ENCODE data around the gene ABCC2. TPM values are rescaled to one million over a fixed set of nuclear protein-coding genes. Genes with fewer than 3 reads are reported as not detected.

Gene ABCC2
- polyA plus RNA-seq, 1 donor from 2014 or later = 2.0 TPM

DNA sequence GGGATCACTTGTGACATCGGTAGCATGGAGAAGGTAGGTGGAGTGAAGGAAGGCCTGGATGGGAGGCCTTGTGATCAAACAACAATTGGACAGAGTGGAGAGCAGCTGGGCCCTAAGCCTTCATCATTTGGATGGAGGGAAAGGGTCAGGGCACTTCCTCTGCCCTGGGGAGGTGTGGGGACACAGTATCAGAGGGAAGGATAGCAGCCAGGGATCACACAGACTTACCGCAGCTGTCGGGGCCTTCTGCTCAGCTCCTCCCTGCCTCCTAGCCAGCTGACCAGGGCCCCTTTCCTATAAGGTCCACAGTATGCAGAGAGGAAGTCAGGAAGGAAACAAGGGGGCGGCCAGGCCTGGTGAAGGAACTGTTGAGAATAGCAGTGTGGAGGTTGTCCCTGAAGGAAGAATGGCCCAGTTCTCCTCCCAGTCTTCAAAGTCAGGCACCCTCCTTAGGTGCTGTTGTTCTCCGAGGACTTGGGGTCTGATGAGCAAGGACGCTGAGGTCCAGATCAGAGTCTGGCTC, 62.1 kb downstream of the ABCC2 start:
- Histone ChIP-seq H3K36me3 (ENCODE audit: insufficient read depth, low read length) (no peaks in the 10 kb centered on the region), H2AFZ (ENCODE audit: low read depth, low read length) (no peak overlapping the region), H3K9ac (ENCODE audit: low read length) (no peak overlapping the region), H3K4me2 (ENCODE audit: low read length) (no peak overlapping the region), H3K9me3 (ENCODE audit: low read length) (no peaks in the 10 kb centered on the region), H3F3A (ENCODE audit: insufficient read depth, low read length, poor library complexity, severe bottlenecking) (no peaks in the 10 kb centered on the region), H3K27me3 (ENCODE audit: insufficient read depth, low read depth, low read length) (no peaks in the 10 kb centered on the region), H3K27ac (ENCODE audit: low read length) (no peak overlapping the region), H3K9me2 (ENCODE audit: insufficient read depth, low read length) (no peaks in the 10 kb centered on the region), H3K4me3 (ENCODE audit: low read length) (no peak overlapping the region), H3K79me2 (replicated peaks; ENCODE audit: insufficient read depth, low read length) (no peaks in the 10 kb centered on the region), H4K20me1 (ENCODE audit: insufficient read depth) (no peaks in the 10 kb centered on the region)
- no peak for TF ChIP-seq TAF1 (IDR thresholded peaks at IDR 0.05; ENCODE audit: low read depth)
- no peak for TF ChIP-seq REST (IDR thresholded peaks at IDR 0.05; ENCODE audit: borderline replicate concordance)
- no peak for TF ChIP-seq SMC3 (conservative IDR thresholded peaks at IDR 0.05; ENCODE audit: poor library complexity)

DNA sequence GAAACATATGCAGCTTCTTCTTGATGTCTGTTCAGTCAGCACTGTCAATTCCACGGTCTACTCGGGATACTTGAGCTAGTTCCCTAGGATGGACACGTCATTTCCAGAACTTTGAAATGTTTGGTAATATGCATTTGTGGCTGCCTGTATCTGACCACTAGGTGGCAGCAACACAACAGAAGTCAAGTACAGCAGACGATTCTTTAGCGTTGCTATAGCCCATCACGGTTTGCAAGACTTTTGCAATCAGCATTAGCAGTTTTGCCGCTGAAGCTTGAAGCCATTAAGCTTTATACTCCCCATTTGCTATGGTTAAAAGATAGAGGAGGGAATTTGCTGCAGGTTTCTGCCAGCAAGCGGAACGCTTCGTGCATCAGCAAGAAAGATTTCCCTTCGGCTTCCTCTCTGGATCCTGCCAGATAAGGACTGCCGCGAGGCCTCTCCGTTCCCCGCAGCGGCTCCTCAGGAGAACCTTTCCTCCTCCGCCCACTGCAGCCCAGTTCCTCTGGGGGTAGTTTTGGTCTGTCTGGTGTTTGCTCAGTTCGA, 63.5 kb downstream of the ABCC2 start:
- Histone ChIP-seq H3K4me3 (ENCODE audit: low read length) (no peak overlapping the region), H4K20me1 (ENCODE audit: insufficient read depth) (no peaks in the 10 kb centered on the region), H2AFZ (ENCODE audit: low read depth, low read length) (no peak overlapping the region), H3K4me2 (ENCODE audit: low read length) (no peak overlapping the region), H3K79me2 (replicated peaks; ENCODE audit: insufficient read depth, low read length) (no peaks in the 10 kb centered on the region), H3K27ac (ENCODE audit: low read length) (no peak overlapping the region), H3K9me3 (ENCODE audit: low read length) (no peaks in the 10 kb centered on the region), H3K9ac (ENCODE audit: low read length) (no peak overlapping the region), H3F3A (ENCODE audit: insufficient read depth, low read length, poor library complexity, severe bottlenecking) (no peaks in the 10 kb centered on the region), H3K36me3 (ENCODE audit: insufficient read depth, low read length) (no peaks in the 10 kb centered on the region), H3K27me3 (ENCODE audit: insufficient read depth, low read depth, low read length) (no peaks in the 10 kb centered on the region), H3K9me2 (ENCODE audit: insufficient read depth, low read length) (no peaks in the 10 kb centered on the region)
- TF ChIP-seq EP300 (conservative IDR thresholded peaks at IDR 0.05; ENCODE audit: poor library complexity, severe bottlenecking) (no peak), CTCF (IDR thresholded peaks at IDR 0.05; ENCODE audit: poor library complexity, severe bottlenecking) (peak; percentile 94), POLR2AphosphoS5 (IDR thresholded peaks at IDR 0.05) (no peak), RAD21 (conservative IDR thresholded peaks at IDR 0.05) (peak; percentile 91), EZH2 (IDR thresholded peaks at IDR 0.05; ENCODE audit: borderline replicate concordance, insufficient read depth, low read length, poor library complexity, severe bottlenecking) (no peak), MXI1 (conservative IDR thresholded peaks at IDR 0.05; ENCODE audit: poor library complexity, severe bottlenecking) (peak; percentile 22), TAF1 (IDR thresholded peaks at IDR 0.05; ENCODE audit: low read depth) (no peak), SMC3 (conservative IDR thresholded peaks at IDR 0.05; ENCODE audit: poor library complexity) (peak; percentile 85), REST (IDR thresholded peaks at IDR 0.05; ENCODE audit: borderline replicate concordance) (no peak)
